Keratinocyte (primary cell): ENCODE data around the gene BABAM2.

Experiments used
- CTCF ChIP-seq, 3 experiments: IDR thresholded peaks in 1 of 3; conservative IDR thresholded peaks in 1 of 3; optimal IDR thresholded peaks in 1 of 3; 2 replicates in 2 of 3; 3 replicates in 1 of 3; pipeline versions ENCODE3 to v1.5.1; 2011; ENCODE audit warnings: low read length in 3 of 3, mild to moderate bottlenecking in 3 of 3, moderate library complexity in 2 of 3, control low read depth in 1 of 3, inconsistent platforms in 1 of 3; ENCODE audit not compliant: insufficient read depth in 2 of 3; ENCODE audit errors: extremely low read depth in 1 of 3
- EZH2 ChIP-seq: IDR thresholded peaks from one replicate; pipeline ENCODE4 v1.6.1; 2012; ENCODE audit warnings: inconsistent platforms, mild to moderate bottlenecking, low read length, moderate library complexity

GRCh38 chr2:28282861-28283646 lies 392.5 kb downstream of the BABAM2 start:
- no peak for TF ChIP-seq EZH2
- no peak for TF ChIP-seq CTCF (optimal IDR thresholded peaks at IDR 0.05 in 1 of 3, IDR thresholded peaks at IDR 0.05 in 1 of 3, conservative IDR thresholded peaks at IDR 0.05 in 1 of 3; ENCODE audit: extremely low read depth in 1 of 3, insufficient read depth in 2 of 3, low read length in 3 of 3)
